Suprapubic skin (tissue), 4 donors: ENCODE results near the gene LARP6. TPM values are rescaled to one million over a fixed set of nuclear protein-coding genes. Genes with fewer than 3 reads are reported as not detected.
A peak's percentile ranks its signal among the peaks of the same experiment; 100 is the strongest.
"Not testable (repeated sequence)": the region's sequence is repeated elsewhere in the genome, so short reads cannot be mapped to it uniquely, and the experiment has no call there.

Source experiments
- DNase-seq, 2 donors: peaks; one replicate each; pipeline ENCODE4 v3.0.0-alpha.2; 2019; ENCODE audit warnings: low spot score in 2 of 2
- H3K27ac ChIP-seq: fragments of 200-600 bp; sonication (generic); one replicate; pipeline ENCODE4 v1.5.1; 2019
- H3K27me3 ChIP-seq: fragments of 200-600 bp; sonication (generic); one replicate; pipeline ENCODE4 v1.5.1; 2019
- H3K36me3 ChIP-seq: fragments of 200-600 bp; sonication (generic); one replicate; pipeline ENCODE4 v1.5.1; 2019
- H3K4me1 ChIP-seq: fragments of 200-600 bp; sonication (generic); one replicate; pipeline ENCODE4 v1.5.1; 2019
- H3K4me3 ChIP-seq: fragments of 200-600 bp; sonication (generic); one replicate; pipeline ENCODE4 v1.5.1; 2019; ENCODE audit warnings: mild to moderate bottlenecking
- H3K9me3 ChIP-seq: fragments of 200-600 bp; sonication (generic); one replicate; pipeline ENCODE4 v1.5.1; 2019
- EP300 ChIP-seq: sonication (generic); formaldehyde crosslinking; IDR thresholded peaks from one replicate; pipeline ENCODE4 v1.6.1; 2017; ENCODE audit warnings: antibody characterized with exemption
- POLR2A ChIP-seq, 2 donors: fragments of 450-650 bp; IDR thresholded peaks; one replicate each; pipeline ENCODE4 v1.6.1; 2017; ENCODE audit warnings: antibody characterized with exemption in 2 of 2, mild to moderate bottlenecking in 2 of 2, moderate library complexity in 2 of 2
- POLR2AphosphoS5 ChIP-seq, 3 donors: sonication (generic); formaldehyde crosslinking; IDR thresholded peaks; one replicate each; pipeline ENCODE4 v1.6.1; 2017; ENCODE audit warnings: antibody characterized with exemption in 3 of 3
- WGBS: methylation state at CpG from one replicate; pipeline ENCODE4 v1.1.5; 2018; 5-methylcytosine and 5-hydroxymethylcytosine counted together
- total RNA-seq, 4 donors: library from RNA; depleted of rRNA; stranded (reverse); fragments of >200 nt; gene quantifications; one replicate each; pipeline ENCODE4 v1.1.0, GENCODE V29; 2016
- TF ChIP-seq, protein P1 (sequence below), 2 donors: fragments of 200-600 bp in 1 of 2; fragments of 450-650 bp in 1 of 2; sonication (generic) in 1 of 2; IDR thresholded peaks; one replicate each; pipeline ENCODE4 v1.5.1; 2016 to 2019; ENCODE audit warnings: antibody characterized with exemption in 2 of 2, mild to moderate bottlenecking in 1 of 2, moderate library complexity in 1 of 2

LARP6 gene
- total RNA-seq, 4 donors from 2014 or later: 2.4 to 15.0 (median 9.8) TPM

GRCh38 chr15:70867911-70868467 is 14.0 kb upstream of the LARP6 start:
- TF ChIP-seq EP300 (no peak), POLR2AphosphoS5 (IDR thresholded peaks at IDR 0.05) (peak in 1 of 3 donors; percentile 14)
- DNase-seq: no peak
- Histone ChIP-seq H3K4me1 (peaks cover 33% of the 10 kb centered on the region), H3K9me3 (no peaks in the 10 kb centered on the region), H3K27ac (peak overlapping the region; percentile 64), H3K4me3 (no peak overlapping the region), H3K36me3 (no peaks in the 10 kb centered on the region), H3K27me3 (no peaks in the 10 kb centered on the region)
- 39% methylated on average over 6 of the region's 6 CpGs for WGBS

GRCh38 chr15:70866982-70867641 is 13.2 kb upstream of the LARP6 start:
- Histone ChIP-seq H3K4me3 (no peak overlapping the region), H3K27ac (no peak overlapping the region), H3K4me1 (peaks cover 33% of the 10 kb centered on the region), H3K9me3 (no peaks in the 10 kb centered on the region), H3K27me3 (no peaks in the 10 kb centered on the region), H3K36me3 (no peaks in the 10 kb centered on the region)
- no peak for TF ChIP-seq POLR2AphosphoS5 (IDR thresholded peaks at IDR 0.05)
- TF ChIP-seq, protein P1, sequence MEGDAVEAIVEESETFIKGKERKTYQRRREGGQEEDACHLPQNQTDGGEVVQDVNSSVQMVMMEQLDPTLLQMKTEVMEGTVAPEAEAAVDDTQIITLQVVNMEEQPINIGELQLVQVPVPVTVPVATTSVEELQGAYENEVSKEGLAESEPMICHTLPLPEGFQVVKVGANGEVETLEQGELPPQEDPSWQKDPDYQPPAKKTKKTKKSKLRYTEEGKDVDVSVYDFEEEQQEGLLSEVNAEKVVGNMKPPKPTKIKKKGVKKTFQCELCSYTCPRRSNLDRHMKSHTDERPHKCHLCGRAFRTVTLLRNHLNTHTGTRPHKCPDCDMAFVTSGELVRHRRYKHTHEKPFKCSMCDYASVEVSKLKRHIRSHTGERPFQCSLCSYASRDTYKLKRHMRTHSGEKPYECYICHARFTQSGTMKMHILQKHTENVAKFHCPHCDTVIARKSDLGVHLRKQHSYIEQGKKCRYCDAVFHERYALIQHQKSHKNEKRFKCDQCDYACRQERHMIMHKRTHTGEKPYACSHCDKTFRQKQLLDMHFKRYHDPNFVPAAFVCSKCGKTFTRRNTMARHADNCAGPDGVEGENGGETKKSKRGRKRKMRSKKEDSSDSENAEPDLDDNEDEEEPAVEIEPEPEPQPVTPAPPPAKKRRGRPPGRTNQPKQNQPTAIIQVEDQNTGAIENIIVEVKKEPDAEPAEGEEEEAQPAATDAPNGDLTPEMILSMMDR (IDR thresholded peaks at IDR 0.05): no peak
- TF ChIP-seq POLR2A (IDR thresholded peaks at IDR 0.05): no peak
- no peak for TF ChIP-seq EP300
- 85% methylated on average over 5 of the region's 5 CpGs for WGBS
- no peak for DNase-seq

GRCh38 chr15:70863450-70864218 is 9.7 kb upstream of the LARP6 start:
- DNase-seq: no peak
- TF ChIP-seq POLR2AphosphoS5 (IDR thresholded peaks at IDR 0.05) (no peak), EP300 (no peak), POLR2A (IDR thresholded peaks at IDR 0.05) (no peak)
- TF ChIP-seq, protein P1 (IDR thresholded peaks at IDR 0.05): no peak
- Histone ChIP-seq H3K36me3 (no peaks in the 10 kb centered on the region), H3K4me1 (peaks cover 23% of the 10 kb centered on the region), H3K27ac (peak overlapping the region; percentile 71), H3K9me3 (no peaks in the 10 kb centered on the region), H3K4me3 (no peak overlapping the region), H3K27me3 (no peaks in the 10 kb centered on the region)
- WGBS: 59% methylated on average over 4 of the region's 4 CpGs

DNA sequence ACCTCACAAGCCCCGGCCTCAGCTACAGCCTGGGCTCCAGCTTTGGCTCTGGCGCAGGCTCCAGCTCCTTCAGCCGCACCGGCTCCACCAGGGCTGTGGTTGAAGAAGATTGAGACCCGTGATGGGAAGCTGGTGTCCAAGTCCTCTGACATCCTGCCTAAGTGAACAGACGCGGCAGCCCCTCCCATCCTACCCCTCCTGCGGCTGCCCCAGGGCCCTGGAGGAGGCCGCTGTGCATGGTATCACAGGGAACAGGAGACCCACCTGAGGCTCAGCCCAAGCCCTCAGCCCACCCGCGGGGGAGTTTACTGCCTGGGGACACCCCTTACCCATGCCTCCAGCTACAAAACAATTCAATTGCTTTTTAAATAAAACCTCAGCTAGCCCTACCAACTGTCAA is 6.0 kb upstream of the LARP6 start:
- TF ChIP-seq EP300 (no peak), POLR2AphosphoS5 (IDR thresholded peaks at IDR 0.05) (no peak), POLR2A (IDR thresholded peaks at IDR 0.05) (no peak)
- TF ChIP-seq, protein P1 (IDR thresholded peaks at IDR 0.05): no peak
- Histone ChIP-seq H3K9me3 (no peaks in the 10 kb centered on the region), H3K4me1 (peaks cover 27% of the 10 kb centered on the region), H3K27ac (no peak overlapping the region), H3K27me3 (no peaks in the 10 kb centered on the region), H3K4me3 (no peak overlapping the region), H3K36me3 (no peaks in the 10 kb centered on the region)
- no peak for DNase-seq
- WGBS: 94% methylated on average over 7 of the region's 11 CpGs

- Histone ChIP-seq H3K27me3 (no peaks in the 10 kb centered on the region), H3K36me3 (no peaks in the 10 kb centered on the region), H3K4me3 (no peak overlapping the region), H3K9me3 (no peaks in the 10 kb centered on the region), H3K4me1 (peaks cover 31% of the 10 kb centered on the region), H3K27ac (no peak overlapping the region)
- no peak for DNase-seq
- WGBS: 91% methylated on average over 14 of the region's 14 CpGs
- TF ChIP-seq POLR2A (IDR thresholded peaks at IDR 0.05): no peak
Observed at GRCh38 chr15:70859322-70859908, 5.5 kb upstream of the LARP6 start.

DNA sequence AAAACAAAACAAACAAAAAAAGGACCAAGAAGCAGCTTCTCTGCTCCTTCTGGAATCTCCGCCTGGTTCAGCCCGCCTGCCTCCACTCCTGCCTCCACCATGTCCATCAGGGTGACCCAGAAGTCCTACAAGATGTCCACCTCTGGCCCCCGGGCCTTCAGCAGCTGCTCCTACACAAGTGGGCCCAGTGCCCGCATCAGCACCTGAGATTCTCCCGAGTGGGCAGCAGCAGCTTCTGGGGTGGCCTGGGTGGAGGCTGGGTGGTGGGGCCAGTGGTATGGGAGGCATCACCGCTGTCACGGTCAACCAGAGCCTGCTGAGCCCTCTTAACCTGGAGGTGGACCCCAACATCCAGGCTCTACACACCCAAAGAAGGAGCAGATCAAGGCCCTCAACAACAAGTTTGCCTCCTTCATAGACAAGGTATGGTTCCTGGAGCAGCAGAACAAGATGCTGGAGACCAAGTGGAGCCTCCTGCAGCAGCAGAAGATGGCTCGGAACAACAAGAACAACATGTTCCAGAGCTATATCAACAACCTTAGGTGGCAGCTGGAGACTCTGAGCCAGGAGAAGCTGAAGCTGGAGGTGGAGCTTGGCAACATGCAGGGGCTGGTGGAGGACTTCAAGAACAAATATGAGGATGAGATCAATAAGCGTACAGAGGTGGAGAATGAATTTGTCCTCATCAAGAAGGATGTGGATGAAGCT is 4.8 kb upstream of the LARP6 start:
- not testable (repeated sequence) for H3K4me3 ChIP-seq, H3K9me3 ChIP-seq, H3K27me3 ChIP-seq, DNase-seq, H3K27ac ChIP-seq, H3K36me3 ChIP-seq
- peaks cover 31% of the 10 kb centered on the region for H3K4me1 ChIP-seq
- 94% methylated on average over 7 of the region's 9 CpGs for WGBS
